Cardiac atrium fibroblast (primary cell): Measurements from ENCODE around the gene SLC19A3. TPM values are rescaled to one million over a fixed set of nuclear protein-coding genes. Genes with fewer than 3 reads are reported as not detected.

Source experiments
- total RNA-seq: library from RNA; depleted of rRNA; stranded (reverse); fragments of >200 nt; gene quantifications from 2 replicates; pipeline ENCODE4 v1.2.3, GENCODE V29; 2015

SLC19A3 gene
- 2.2 and 2.6 TPM in 2 replicates for total RNA-seq

GRCh38 chr2:227717687-227718567, at the start of gene SLC19A3:
SLC19A3 (minus strand) TSS chr2:227718028; CDS start chr2:227702318, 15,710 bp downstream.

DNA sequence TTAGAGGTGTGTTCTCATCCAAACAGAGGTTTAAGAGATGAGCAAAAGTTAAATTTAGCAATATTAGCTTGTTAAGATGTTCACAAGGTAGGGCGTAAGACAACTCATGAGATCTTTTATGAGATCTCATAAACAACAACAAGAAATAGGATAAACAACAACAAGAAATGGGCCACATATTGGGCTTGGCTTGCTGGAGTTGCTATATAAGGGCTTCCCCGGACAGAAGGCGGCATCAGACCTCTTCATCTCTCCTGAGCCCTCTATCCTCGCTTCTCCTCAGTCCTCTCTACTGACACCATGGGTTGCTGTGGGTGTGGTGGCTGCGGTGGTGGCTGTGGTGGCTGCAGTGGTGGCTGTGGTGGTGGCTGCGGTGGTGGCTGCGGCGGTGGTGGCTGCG, 27.8 kb upstream of the SLC19A3 start, which contains the start of gene SCYGR8:
Gene SCYGR8, plus strand, starts transcription at position 301 of the 400 bp plus-strand sequence. Its CDS starts 0 bp downstream, at position 301.

DNA sequence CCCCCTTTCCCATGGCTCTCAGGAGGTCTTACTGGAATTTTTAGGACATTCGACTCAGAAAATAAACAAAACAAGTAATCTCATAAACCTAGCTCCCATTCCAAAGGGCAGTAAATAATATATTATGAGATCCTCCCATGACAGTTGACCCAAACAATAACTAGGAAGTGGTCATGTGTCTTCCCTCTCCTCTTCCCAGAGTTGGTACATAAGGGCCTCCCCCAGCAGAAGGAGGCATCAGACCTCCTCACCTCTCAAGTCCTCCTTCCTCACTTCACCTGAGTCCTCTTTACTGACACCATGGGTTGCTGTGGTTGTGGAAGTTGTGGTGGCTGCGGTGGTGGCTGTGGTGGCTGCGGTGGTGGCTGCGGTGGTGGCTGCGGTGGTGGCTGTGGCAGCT, 10.2 kb upstream of the SLC19A3 start, which contains the start of gene SCYGR7:
Gene SCYGR7, plus strand, starts transcription at position 301 of the 400 bp plus-strand sequence. Its CDS starts 0 bp downstream, at position 301.

DNA sequence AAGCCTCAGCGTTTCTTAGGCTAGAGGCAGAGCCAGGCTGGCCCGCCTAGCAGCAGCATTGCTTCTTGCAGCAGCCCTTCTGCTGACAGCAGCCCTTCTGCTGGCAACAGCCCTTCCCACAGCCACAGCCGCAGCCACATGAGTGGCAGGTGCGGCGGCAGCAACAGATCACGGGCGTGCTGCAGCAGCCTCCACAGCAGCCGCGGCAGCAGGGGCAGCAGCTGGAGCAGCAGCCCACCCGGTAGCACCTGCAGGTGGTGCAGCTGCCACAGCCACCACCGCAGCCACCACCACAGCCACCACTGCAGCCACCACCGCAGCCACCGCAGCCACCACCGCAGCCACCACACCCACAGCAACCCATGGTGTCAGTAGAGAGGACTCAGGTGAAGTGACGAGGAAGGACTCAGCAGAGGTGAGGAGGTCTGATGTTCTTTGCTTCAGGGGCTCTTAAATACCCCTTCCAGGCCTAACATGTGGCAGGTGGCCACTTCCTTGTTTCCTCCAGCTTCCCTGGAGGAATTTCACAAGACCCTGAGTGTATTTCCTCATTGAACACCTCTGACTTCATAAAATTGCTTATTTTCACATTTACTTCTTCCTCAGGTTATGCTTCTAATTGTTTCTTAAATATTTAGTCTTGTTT, 6.7 kb upstream of the SLC19A3 start, which contains the start of gene SCYGR6:
Gene SCYGR6, minus strand, starts transcription at position 364 of the 646 bp plus-strand sequence. Its CDS starts 0 bp downstream, at position 364.

GRCh38 chr2:227666631-227667170, 51.1 kb downstream of the SLC19A3 start, which contains the start of gene SCYGR5:
SCYGR5 (plus strand) TSS chr2:227666804; CDS start chr2:227666804, 0 bp downstream.

Other genes starting within 250 kb of the SLC19A3 start
- gene AGFG1, start 245.9 kb downstream of the SLC19A3 start, total RNA-seq = 79.9 and 83.4 TPM in 2 replicates
- gene SCYGR2, start 119.1 kb downstream of the SLC19A3 start, total RNA-seq = not detected in 2 replicates
- gene SCYGR3, start 103.2 kb downstream of the SLC19A3 start, total RNA-seq = not detected in 2 replicates
- not detected in 2 replicates for gene SCYGR4, start 100.5 kb downstream of the SLC19A3 start, total RNA-seq
- gene SCYGR5, start 51.2 kb downstream of the SLC19A3 start, total RNA-seq = not detected in 2 replicates
- gene SCYGR6, start 6.7 kb upstream of the SLC19A3 start, total RNA-seq = not detected in 2 replicates
- gene SCYGR7, start 10.3 kb upstream of the SLC19A3 start, total RNA-seq = not detected in 2 replicates
- gene SCYGR8, start 27.9 kb upstream of the SLC19A3 start, total RNA-seq = not detected in 2 replicates
- 0.54 and 0.65 TPM in 2 replicates for gene CCL20, start 95.8 kb upstream of the SLC19A3 start, total RNA-seq
- gene DAW1, start 153.6 kb upstream of the SLC19A3 start, total RNA-seq = 8.7 and 9.6 TPM in 2 replicates